Stimulated activated naive CD8-positive, alpha-beta T cell treated with anti-CD3 and anti-CD28 coated beads, Interleukin-15, amount 100 ng/mL, for 72 hours (primary cell): ENCODE data around the gene WRNIP1.

ENCODE experiments used
- ATAC-seq: fragments of 150-1000 bp; cut with Tn5 transposase; 2 replicates; pipeline ENCODE4 v1.10.0; 2021; ENCODE audit warnings: mild to moderate bottlenecking, moderate library complexity
- DNase-seq, 2 donors: peaks; one replicate each; pipeline ENCODE4 v3.0.0; 2021 to 2022
- H3K27ac Mint-ChIP-seq, 2 donors: one replicate each; pipeline ENCODE4 v1.8.0; 2022; ENCODE audit warnings: mild to moderate bottlenecking in 2 of 2, mixed read lengths in 2 of 2, moderate library complexity in 2 of 2
- H3K27me3 Mint-ChIP-seq: one replicate; pipeline ENCODE4 v1.8.0; 2022; ENCODE audit warnings: mixed read lengths
- H3K4me1 Mint-ChIP-seq: one replicate; pipeline ENCODE4 v1.8.0; 2022; ENCODE audit warnings: mild to moderate bottlenecking, mixed read lengths
- H3K4me3 Mint-ChIP-seq, 2 donors: one replicate each; pipeline ENCODE4 v1.8.0; 2022; ENCODE audit warnings: mild to moderate bottlenecking in 2 of 2, mixed read lengths in 2 of 2, moderate library complexity in 1 of 2
- H3K9me3 Mint-ChIP-seq, 2 donors: one replicate each; pipeline ENCODE4 v1.8.0; 2022; ENCODE audit warnings: mixed read lengths in 2 of 2

WRNIP1 gene

DNA sequence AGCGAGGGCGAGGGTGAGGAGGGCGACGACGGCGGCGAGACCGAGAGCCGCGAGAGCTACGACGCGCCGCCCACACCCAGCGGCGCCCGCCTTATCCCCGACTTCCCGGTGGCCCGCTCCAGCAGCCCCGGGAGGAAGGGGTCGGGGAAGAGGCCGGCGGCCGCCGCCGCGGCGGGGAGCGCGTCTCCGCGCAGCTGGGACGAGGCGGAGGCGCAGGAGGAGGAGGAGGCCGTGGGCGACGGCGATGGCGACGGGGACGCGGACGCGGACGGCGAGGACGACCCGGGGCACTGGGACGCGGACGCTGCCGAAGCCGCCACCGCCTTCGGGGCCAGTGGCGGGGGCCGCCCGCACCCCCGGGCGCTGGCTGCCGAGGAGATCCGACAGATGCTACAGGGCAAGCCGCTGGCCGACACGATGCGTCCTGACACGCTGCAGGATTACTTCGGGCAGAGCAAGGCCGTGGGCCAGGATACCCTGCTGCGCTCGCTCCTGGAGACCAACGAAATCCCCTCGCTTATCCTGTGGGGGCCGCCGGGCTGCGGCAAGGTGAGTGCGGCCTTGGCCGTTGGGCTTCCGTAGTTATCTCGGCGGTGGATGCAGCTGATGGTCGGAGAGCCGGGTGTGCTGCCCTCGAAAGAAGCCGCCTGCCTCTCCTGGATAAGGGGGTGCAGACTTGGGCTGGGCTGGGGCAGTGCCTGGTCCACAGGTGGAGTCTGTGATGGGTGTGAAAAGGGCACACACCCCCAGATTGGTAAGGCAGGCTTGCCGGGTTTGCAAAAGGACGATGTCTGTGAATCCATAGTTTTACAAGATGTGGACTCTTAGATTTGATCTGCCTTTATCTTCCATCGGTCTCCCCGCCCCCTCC is 938 bp downstream of the WRNIP1 start:
- ATAC-seq (peak; percentile 1), DNase-seq (peak; percentile 61 to 63)
- peaks cover 53% of the 10 kb centered on the region for H3K4me1 Mint-ChIP-seq
- H3K27me3 Mint-ChIP-seq = no peaks in the 10 kb centered on the region
- no peaks in the 10 kb centered on the region for H3K9me3 Mint-ChIP-seq
- H3K4me3 Mint-ChIP-seq = peak overlapping the region; percentile 81 to 91
- peak overlapping the region; percentile 88 to 91 for H3K27ac Mint-ChIP-seq

GRCh38 chr6:2766767-2767656 is 1.8 kb downstream of the WRNIP1 start:
- Mint-ChIP-seq H3K4me3 (peak overlapping the region; percentile 81 to 91), H3K4me1 (peaks cover 59% of the 10 kb centered on the region), H3K27ac (peak overlapping the region; percentile 88 to 91), H3K27me3 (no peaks in the 10 kb centered on the region), H3K9me3 (no peaks in the 10 kb centered on the region)
- no peak for DNase-seq
- ATAC-seq = no peak

GRCh38 chr6:2767657-2768524 is 2.7 kb downstream of the WRNIP1 start:
- Mint-ChIP-seq H3K27ac (peak overlapping the region; percentile 55 to 74), H3K4me3 (peak overlapping the region; percentile 69 to 81), H3K4me1 (peaks cover 64% of the 10 kb centered on the region), H3K27me3 (no peaks in the 10 kb centered on the region), H3K9me3 (no peaks in the 10 kb centered on the region)
- no peak for DNase-seq
- ATAC-seq = no peak

DNA sequence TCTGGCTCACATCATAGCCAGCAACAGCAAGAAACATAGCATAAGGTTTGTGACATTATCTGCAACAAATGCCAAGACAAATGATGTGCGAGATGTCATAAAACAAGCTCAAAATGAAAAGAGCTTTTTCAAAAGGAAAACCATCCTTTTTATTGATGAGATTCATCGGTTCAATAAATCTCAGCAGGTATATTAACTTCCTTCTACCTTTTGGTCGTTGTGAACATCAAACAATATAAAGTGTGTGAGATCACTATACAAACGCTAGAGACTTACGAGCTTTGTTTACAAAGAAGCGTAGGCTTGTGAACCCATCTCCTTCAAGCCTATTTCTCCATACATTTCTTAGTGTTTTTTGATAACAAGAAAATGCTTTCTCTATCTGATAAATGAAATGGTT is 3.5 kb downstream of the WRNIP1 start:
- peaks cover 71% of the 10 kb centered on the region for H3K4me1 Mint-ChIP-seq
- no peak overlapping the region for H3K27ac Mint-ChIP-seq
- H3K4me3 Mint-ChIP-seq = peak overlapping the region; percentile 69 to 81
- DNase-seq (no peak), ATAC-seq (no peak)
- H3K27me3 Mint-ChIP-seq = no peaks in the 10 kb centered on the region
- H3K9me3 Mint-ChIP-seq = no peaks in the 10 kb centered on the region

- no peaks in the 10 kb centered on the region for H3K9me3 Mint-ChIP-seq
Observed at GRCh38 chr6:2770171-2770570, 5.0 kb downstream of the WRNIP1 start.

DNA sequence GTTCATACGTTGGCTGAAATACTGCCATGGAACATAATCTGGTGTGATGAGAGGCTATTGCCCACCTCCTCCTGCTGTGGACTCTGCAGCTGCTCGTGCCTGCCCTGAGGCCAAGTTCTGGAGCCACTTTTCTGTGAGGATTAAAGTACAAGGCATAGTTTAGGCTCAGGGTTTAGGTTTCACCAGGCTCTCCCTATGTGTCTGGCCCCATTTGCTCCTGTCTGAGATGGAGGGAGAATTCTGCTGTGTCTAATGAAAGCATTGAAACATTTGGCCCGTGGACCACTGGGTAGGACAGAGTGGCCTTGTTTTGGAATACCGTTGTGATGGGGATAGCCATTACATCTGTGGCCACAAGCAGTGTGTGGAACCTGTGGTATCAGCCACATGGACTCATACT is 5.9 kb downstream of the WRNIP1 start:
- no peaks in the 10 kb centered on the region for H3K9me3 Mint-ChIP-seq
- ATAC-seq (peak; percentile 52), DNase-seq (no peak)
- H3K4me1 Mint-ChIP-seq = peaks cover 77% of the 10 kb centered on the region
- H3K27ac Mint-ChIP-seq = no peak overlapping the region
- H3K27me3 Mint-ChIP-seq = no peaks in the 10 kb centered on the region
- H3K4me3 Mint-ChIP-seq = no peak overlapping the region

More at GRCh38 chr6:2770171-2770570, 5.0 kb downstream of the WRNIP1 start:
- peaks cover 74% of the 10 kb centered on the region for H3K4me1 Mint-ChIP-seq
- peak overlapping the region; percentile 3 to 36 for H3K4me3 Mint-ChIP-seq
- DNase-seq (no peak), ATAC-seq (no peak)
- H3K27me3 Mint-ChIP-seq = no peaks in the 10 kb centered on the region
- H3K27ac Mint-ChIP-seq = no peak overlapping the region

GRCh38 chr6:2772840-2773239 is 7.6 kb downstream of the WRNIP1 start:
- ATAC-seq = no peak
- Mint-ChIP-seq H3K4me1 (peaks cover 71% of the 10 kb centered on the region), H3K27me3 (no peaks in the 10 kb centered on the region), H3K27ac (no peak overlapping the region), H3K9me3 (no peaks in the 10 kb centered on the region), H3K4me3 (no peak overlapping the region)
- no peak for DNase-seq

- H3K27ac Mint-ChIP-seq = no peak overlapping the region
- H3K4me1 Mint-ChIP-seq = peaks cover 67% of the 10 kb centered on the region
- DNase-seq = no peak
- H3K27me3 Mint-ChIP-seq = no peaks in the 10 kb centered on the region
- H3K4me3 Mint-ChIP-seq = no peak overlapping the region
- no peak for ATAC-seq
- no peaks in the 10 kb centered on the region for H3K9me3 Mint-ChIP-seq
Observed at GRCh38 chr6:2773449-2773848, 8.3 kb downstream of the WRNIP1 start.

DNA sequence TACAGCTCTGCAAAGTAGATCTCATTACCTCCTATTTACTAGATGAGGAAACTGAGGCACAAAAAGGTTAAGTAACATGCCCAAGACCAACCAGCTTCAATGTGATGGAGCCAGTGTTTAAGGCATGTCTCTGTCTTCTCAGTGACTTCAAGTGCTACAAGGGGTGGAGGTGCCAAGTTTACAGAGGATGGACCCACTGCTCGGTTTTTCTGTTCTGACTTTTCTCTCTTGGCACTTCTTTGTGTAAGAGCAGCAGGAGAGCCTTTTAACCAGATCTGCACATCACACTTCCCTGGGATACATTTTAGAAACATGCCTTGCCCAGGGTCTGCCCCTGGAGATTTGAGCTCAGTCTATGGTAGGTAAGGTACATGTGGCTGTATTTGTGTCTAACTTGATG is 9.8 kb downstream of the WRNIP1 start:
- Mint-ChIP-seq H3K27ac (peak overlapping the region in 1 of 2 donors; percentile 20), H3K4me1 (peaks cover 57% of the 10 kb centered on the region), H3K27me3 (no peaks in the 10 kb centered on the region), H3K4me3 (no peak overlapping the region), H3K9me3 (no peaks in the 10 kb centered on the region)
- ATAC-seq (no peak), DNase-seq (no peak)

DNA sequence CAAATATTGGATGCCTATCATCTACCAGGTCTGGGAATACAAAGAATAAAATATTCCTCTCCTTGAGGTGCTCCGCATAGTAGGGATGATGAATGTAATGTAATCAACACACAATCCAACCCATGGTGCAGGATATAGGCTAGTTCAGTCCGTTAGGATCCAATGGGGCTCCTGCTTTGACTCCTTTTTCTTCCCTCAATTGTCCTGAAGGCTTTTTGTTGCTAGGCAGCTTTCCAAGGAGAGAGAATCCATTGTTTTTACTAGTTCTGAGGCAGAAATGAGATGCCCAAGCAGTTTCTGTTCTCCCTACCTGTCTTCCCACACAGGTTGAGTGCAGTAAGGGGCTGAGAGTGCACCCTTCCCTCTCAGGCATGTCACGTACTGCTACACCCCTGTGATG is 12.1 kb downstream of the WRNIP1 start:
- Mint-ChIP-seq H3K27ac (no peak overlapping the region), H3K4me3 (no peak overlapping the region), H3K4me1 (peaks cover 44% of the 10 kb centered on the region), H3K9me3 (no peaks in the 10 kb centered on the region), H3K27me3 (no peaks in the 10 kb centered on the region)
- DNase-seq = no peak
- ATAC-seq = no peak

- no peak for ATAC-seq
- Mint-ChIP-seq H3K27me3 (no peaks in the 10 kb centered on the region), H3K4me3 (no peak overlapping the region), H3K27ac (no peak overlapping the region), H3K9me3 (no peaks in the 10 kb centered on the region), H3K4me1 (peaks cover 36% of the 10 kb centered on the region)
- no peak for DNase-seq
Observed at GRCh38 chr6:2780102-2780737, 15.0 kb downstream of the WRNIP1 start.

GRCh38 chr6:2781685-2782355 is 16.6 kb downstream of the WRNIP1 start:
- no peak overlapping the region for H3K27ac Mint-ChIP-seq
- H3K4me3 Mint-ChIP-seq = no peak overlapping the region
- no peaks in the 10 kb centered on the region for H3K9me3 Mint-ChIP-seq
- H3K27me3 Mint-ChIP-seq = no peaks in the 10 kb centered on the region
- DNase-seq (no peak), ATAC-seq (no peak)
- H3K4me1 Mint-ChIP-seq = peaks cover 33% of the 10 kb centered on the region

DNA sequence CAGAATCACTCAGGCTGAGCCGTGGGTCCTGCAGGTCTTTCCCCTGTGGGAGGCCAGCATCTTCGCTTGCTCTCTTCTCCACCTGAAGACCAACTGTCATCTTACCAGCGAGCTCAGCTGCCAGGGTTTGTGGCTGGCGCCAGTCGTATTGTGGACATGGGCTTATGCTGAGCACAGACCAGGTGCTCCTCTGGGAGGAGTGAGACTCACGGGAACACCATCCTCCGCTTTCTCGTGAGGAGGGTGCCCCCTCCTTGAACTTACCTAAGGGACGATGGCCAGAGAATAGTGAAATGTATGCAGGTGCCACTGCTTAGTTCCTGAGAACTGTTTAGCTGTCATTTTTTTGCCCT is 17.1 kb downstream of the WRNIP1 start:
- Mint-ChIP-seq H3K4me1 (peaks cover 33% of the 10 kb centered on the region), H3K9me3 (no peaks in the 10 kb centered on the region), H3K4me3 (no peak overlapping the region), H3K27me3 (no peaks in the 10 kb centered on the region), H3K27ac (no peak overlapping the region)
- ATAC-seq (no peak), DNase-seq (no peak)

- H3K4me1 Mint-ChIP-seq = peaks cover 29% of the 10 kb centered on the region
- H3K4me3 Mint-ChIP-seq = no peak overlapping the region
- no peaks in the 10 kb centered on the region for H3K9me3 Mint-ChIP-seq
- no peak for DNase-seq
- ATAC-seq = no peak
- H3K27me3 Mint-ChIP-seq = no peaks in the 10 kb centered on the region
- no peak overlapping the region for H3K27ac Mint-ChIP-seq
Observed at GRCh38 chr6:2782825-2783187, 17.6 kb downstream of the WRNIP1 start.
